Activated naive CD4-positive, alpha-beta T cell treated with anti-CD3 and anti-CD28 coated beads, Interleukin-2, amount 50 U/mL, for 72 hours (primary cell): Measurements from ENCODE around the gene ARID5B. TPM values are rescaled to one million over a fixed set of nuclear protein-coding genes. Genes with fewer than 3 reads are reported as not detected.
A peak's percentile ranks its signal among the peaks of the same experiment; 100 is the strongest.

Experiments used
- ATAC-seq, 2 donors: fragments of 150-1000 bp; cut with Tn5 transposase; 2 replicates each; pipeline ENCODE4 v1.10.0; 2021; ENCODE audit warnings: mild to moderate bottlenecking in 2 of 2, moderate library complexity in 2 of 2
- DNase-seq, 2 donors: peaks; one replicate each; pipeline ENCODE4 v3.0.0; 2021 to 2022; ENCODE audit warnings: low spot score in 2 of 2
- H3K27ac Mint-ChIP-seq, 2 donors: one replicate each; pipeline ENCODE4 v1.8.0; 2022; ENCODE audit warnings: mild to moderate bottlenecking in 2 of 2, mixed read lengths in 2 of 2
- H3K36me3 Mint-ChIP-seq, 2 donors: one replicate each; pipeline ENCODE4 v1.8.0; 2022; ENCODE audit warnings: mixed read lengths in 2 of 2
- H3K9me3 Mint-ChIP-seq, 2 donors: one replicate each; pipeline ENCODE4 v1.8.0; 2022; ENCODE audit warnings: mixed read lengths in 2 of 2
- total RNA-seq, 2 donors: library from RNA; stranded (reverse); gene quantifications; one replicate each; pipeline ENCODE4 v1.2.3, GENCODE V29; 2022

ARID5B gene
- total RNA-seq, 2 donors from 2014 or later: 52.1 to 95.4 TPM

DNA sequence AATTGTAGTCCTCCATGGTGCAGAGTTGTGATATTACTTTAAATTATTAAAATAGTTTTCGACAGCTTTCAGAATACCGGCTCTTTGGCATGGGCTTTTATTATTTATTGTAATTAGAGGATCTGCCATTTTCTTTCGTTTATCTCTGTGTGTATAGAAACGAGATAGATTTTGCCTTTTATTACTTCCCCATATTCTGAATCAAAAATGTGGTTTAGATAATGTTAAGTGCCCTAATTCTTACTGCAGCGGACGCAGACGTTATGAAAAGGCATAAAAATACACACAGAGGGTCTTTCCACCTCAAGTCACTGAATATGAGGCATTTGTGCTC is 1.9 kb upstream of the ARID5B start:
- H3K27ac Mint-ChIP-seq: peak overlapping the region; percentile 95 to 98
- peaks cover 19 to 26% of the 10 kb centered on the region in 2 donors for H3K36me3 Mint-ChIP-seq
- ATAC-seq (no peak), DNase-seq (no peak)
- H3K9me3 Mint-ChIP-seq: no peaks in the 10 kb centered on the region

GRCh38 chr10:61899997-61900828 is 1.3 kb upstream of the ARID5B start:
- H3K9me3 Mint-ChIP-seq: no peaks in the 10 kb centered on the region
- ATAC-seq (peak in 1 of 2 donors; percentile 23), DNase-seq (peak in 1 of 2 donors; percentile 45)
- H3K36me3 Mint-ChIP-seq: peaks cover 25 to 27% of the 10 kb centered on the region in 2 donors
- H3K27ac Mint-ChIP-seq: peak overlapping the region; percentile 95 to 98

DNA sequence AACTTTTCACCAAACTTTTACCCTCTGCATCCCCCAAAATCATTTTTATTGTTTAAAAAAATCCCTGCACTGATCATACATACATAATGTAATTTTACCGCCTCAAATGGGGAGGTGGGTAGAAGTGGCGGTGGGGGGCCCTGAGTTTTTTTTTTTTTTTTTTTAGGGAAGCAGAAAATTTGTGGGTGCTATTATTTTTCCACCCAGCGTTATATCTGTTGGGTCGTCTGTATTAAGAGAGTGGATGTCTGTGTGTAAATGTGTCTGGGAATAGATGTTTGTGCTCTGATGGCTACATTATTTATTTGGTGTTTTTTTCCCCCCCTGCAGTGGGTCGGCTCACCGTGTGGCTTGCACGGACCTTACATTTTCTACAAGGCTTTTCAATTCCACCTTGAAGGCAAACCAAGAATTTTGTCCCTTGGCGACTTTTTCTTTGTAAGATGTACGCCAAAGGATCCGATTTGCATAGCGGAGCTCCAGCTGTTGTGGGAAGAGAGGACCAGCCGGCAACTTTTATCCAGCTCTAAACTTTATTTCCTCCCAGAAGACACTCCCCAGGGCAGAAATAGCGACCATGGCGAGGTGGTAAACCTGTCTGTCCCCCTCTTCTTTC is 438 bp downstream of the ARID5B start:
- ATAC-seq: no peak
- Mint-ChIP-seq H3K36me3 (peaks cover 27 to 32% of the 10 kb centered on the region in 2 donors), H3K9me3 (no peaks in the 10 kb centered on the region), H3K27ac (peak overlapping the region; percentile 95 to 98)
- DNase-seq: no peak

- peak overlapping the region; percentile 95 to 98 for H3K27ac Mint-ChIP-seq
- DNase-seq (peak; percentile 44 to 58), ATAC-seq (peak; percentile 9 to 24)
- peaks cover 27 to 39% of the 10 kb centered on the region in 2 donors for H3K36me3 Mint-ChIP-seq
- H3K9me3 Mint-ChIP-seq: no peaks in the 10 kb centered on the region
Measured at GRCh38 chr10:61902445-61903220, 1.1 kb downstream of the ARID5B start.

DNA sequence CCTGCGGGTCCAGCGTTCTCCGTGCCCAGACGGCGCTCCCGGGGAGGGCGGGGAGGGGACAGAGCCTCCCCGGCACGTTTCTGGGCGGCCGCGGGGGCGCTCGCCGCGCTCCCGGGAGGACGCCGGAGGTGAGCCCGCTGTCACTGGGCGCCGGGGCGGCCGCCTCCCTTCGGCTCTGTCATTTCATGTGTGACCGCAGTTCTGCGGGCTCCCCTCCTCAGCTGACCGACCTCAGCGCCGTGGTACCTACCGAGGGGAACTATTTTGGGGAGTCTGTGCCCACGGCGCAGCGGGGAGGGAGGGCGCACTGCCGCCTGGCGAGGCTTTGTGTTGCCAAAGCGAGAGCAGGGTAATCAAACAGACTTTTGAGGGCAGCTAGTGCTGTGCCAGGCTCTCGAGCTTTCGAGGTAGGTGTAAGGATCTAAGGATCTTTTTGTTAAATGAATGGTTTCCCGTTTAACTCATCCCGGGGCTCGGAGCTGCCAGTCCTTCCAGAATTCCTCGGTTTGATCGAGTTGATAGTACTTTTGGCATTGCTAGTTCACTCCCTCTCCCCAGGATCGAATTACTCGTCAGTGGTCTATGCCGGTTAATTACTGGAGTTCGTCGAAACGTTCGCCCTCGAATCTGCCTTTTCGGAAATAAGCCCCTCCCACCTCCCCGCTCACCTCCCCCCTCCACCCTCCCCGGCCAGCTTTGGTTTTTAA is 1.9 kb downstream of the ARID5B start:
- peak; percentile 68 to 86 for DNase-seq
- ATAC-seq: peak; percentile 70 to 85
- peak overlapping the region; percentile 94 to 95 for H3K27ac Mint-ChIP-seq
- H3K36me3 Mint-ChIP-seq: peaks cover 27 to 46% of the 10 kb centered on the region in 2 donors
- no peaks in the 10 kb centered on the region for H3K9me3 Mint-ChIP-seq

DNA sequence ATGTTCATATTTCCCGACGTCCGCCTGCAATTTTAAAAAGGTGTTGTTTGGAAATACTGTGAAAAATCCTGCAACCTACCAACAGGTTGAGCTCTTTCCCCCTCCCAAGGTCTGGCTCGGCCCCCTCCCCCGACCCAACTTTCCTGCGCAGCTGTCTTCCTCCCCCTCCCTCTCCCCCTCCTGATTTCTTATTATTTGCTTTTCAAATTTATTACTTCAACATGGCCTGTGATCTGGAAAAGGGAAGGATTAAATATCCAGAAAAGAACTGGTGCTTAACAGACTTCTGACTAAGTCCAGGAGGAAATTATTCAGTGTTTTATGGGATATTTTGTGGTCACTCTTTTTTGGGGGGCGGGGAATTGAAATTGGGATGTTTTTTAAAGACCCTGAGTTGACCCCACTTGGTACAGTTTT is 2.4 kb downstream of the ARID5B start:
- DNase-seq: no peak
- no peaks in the 10 kb centered on the region for H3K9me3 Mint-ChIP-seq
- H3K27ac Mint-ChIP-seq: peak overlapping the region; percentile 94 to 95
- no peak for ATAC-seq
- peaks cover 27 to 52% of the 10 kb centered on the region in 2 donors for H3K36me3 Mint-ChIP-seq

- no peaks in the 10 kb centered on the region for H3K9me3 Mint-ChIP-seq
- ATAC-seq: peak; percentile 38 to 53
- peak overlapping the region; percentile 94 to 95 for H3K27ac Mint-ChIP-seq
- peaks cover 33 to 61% of the 10 kb centered on the region in 2 donors for H3K36me3 Mint-ChIP-seq
- peak in 1 of 2 donors; percentile 40 for DNase-seq
Measured at GRCh38 chr10:61904733-61905725, 3.5 kb downstream of the ARID5B start.

DNA sequence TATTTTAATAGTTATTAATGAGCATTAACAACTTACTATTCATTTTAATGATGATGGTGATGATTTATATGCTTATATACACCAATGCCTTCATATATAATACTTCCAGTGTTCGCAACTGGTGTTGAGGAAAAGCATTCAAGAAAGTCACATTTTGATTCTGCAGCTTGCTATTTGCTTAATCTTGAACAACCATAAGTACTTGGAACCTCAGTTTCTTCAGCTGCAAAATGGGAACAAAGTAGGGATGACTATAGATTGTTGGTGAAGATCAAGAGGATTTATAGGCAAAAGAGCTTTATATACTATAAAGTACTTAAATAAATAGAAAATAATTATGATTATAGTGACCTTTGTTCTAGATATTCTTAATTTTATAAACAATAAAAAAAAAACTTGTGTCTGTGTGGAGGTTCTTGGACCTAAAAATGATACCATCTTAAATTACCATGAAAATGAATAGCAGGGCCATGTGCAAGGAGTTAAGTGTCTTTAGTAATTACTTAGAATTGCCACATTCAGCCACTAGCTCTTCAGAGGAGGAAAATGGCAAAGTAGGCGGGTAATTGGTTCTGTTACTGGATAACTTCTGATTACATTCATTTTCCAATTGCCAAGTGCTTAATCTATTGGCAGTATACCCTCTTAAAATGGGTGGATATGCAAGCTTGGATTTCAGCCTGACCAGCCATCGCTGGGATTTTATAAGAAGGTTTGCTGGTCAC is 4.5 kb downstream of the ARID5B start:
- DNase-seq (no peak), ATAC-seq (no peak)
- H3K9me3 Mint-ChIP-seq: no peaks in the 10 kb centered on the region
- peaks cover 33 to 67% of the 10 kb centered on the region in 2 donors for H3K36me3 Mint-ChIP-seq
- peak overlapping the region; percentile 44 to 95 for H3K27ac Mint-ChIP-seq

- Mint-ChIP-seq H3K27ac (no peak overlapping the region), H3K36me3 (peaks cover 30 to 72% of the 10 kb centered on the region in 2 donors)
- ATAC-seq: no peak
Measured at GRCh38 chr10:61906562-61906901, 5.0 kb downstream of the ARID5B start.

GRCh38 chr10:61907011-61907410 is 5.5 kb downstream of the ARID5B start:
- Mint-ChIP-seq H3K9me3 (no peaks in the 10 kb centered on the region), H3K27ac (no peak overlapping the region), H3K36me3 (peaks cover 29 to 74% of the 10 kb centered on the region in 2 donors)
- DNase-seq (no peak), ATAC-seq (no peak)

More at GRCh38 chr10:61906562-61906901, 5.0 kb downstream of the ARID5B start:
- no peaks in the 10 kb centered on the region for H3K9me3 Mint-ChIP-seq
- DNase-seq: no peak

GRCh38 chr10:61907587-61907986 is 6.1 kb downstream of the ARID5B start:
- DNase-seq (no peak), ATAC-seq (no peak)
- no peaks in the 10 kb centered on the region for H3K9me3 Mint-ChIP-seq

GRCh38 chr10:61910226-61910805 is 8.8 kb downstream of the ARID5B start:
- Mint-ChIP-seq H3K36me3 (peaks cover 32 to 81% of the 10 kb centered on the region in 2 donors), H3K9me3 (peaks cover 0 to 5% of the 10 kb centered on the region in 2 donors), H3K27ac (no peak overlapping the region)
- ATAC-seq: no peak
- DNase-seq: no peak

More at GRCh38 chr10:61907587-61907986, 6.1 kb downstream of the ARID5B start:
- no peak overlapping the region for H3K27ac Mint-ChIP-seq
- H3K36me3 Mint-ChIP-seq: peaks cover 24 to 71% of the 10 kb centered on the region in 2 donors

DNA sequence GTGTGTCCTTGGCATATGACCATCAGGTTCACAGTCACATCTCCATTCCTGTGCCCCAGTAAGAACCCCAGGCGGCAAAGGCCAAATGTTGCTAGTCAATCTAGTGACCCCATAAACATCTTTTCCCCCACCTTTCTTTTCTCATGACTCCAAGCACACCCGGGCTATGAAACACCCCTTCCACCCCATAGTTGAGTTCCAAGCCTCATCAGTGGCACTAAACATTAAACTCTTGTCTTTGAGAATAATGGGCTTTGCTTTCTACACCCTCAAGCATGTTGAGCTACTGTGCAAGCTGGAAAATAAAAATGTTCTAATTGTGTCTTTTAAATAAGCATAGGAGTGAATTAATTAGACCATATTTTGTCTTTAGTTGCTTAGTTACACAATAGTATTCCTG is 9.4 kb downstream of the ARID5B start:
- peaks cover 36 to 81% of the 10 kb centered on the region in 2 donors for H3K36me3 Mint-ChIP-seq
- no peak for DNase-seq
- peaks cover 0 to 6% of the 10 kb centered on the region in 2 donors for H3K9me3 Mint-ChIP-seq
- H3K27ac Mint-ChIP-seq: peak overlapping the region in 1 of 2 donors; percentile 10
- no peak for ATAC-seq

- ATAC-seq (no peak), DNase-seq (no peak)
- Mint-ChIP-seq H3K9me3 (peaks cover 0 to 6% of the 10 kb centered on the region in 2 donors), H3K36me3 (peaks cover 36 to 82% of the 10 kb centered on the region in 2 donors), H3K27ac (no peak overlapping the region)
Measured at GRCh38 chr10:61911425-61911824, 9.9 kb downstream of the ARID5B start.
